H9 (cell line): ENCODE measurements around the gene RAB1B. TPM values are rescaled to one million over a fixed set of nuclear protein-coding genes. Genes with fewer than 3 reads are reported as not detected.
A peak's percentile ranks its signal among the peaks of the same experiment; 100 is the strongest.

Experiments used
- DNase-seq: peaks from one replicate; pipeline ENCODE4 v3.0.0-alpha.2; 2017
- H2AFZ ChIP-seq: one replicate; pipeline ENCODE4 v1.6.1; 2013; ENCODE audit warnings: mild to moderate bottlenecking, low read length, control low read depth, moderate library complexity
- H2AK5ac ChIP-seq: 2 replicates; pipeline ENCODE4 v1.6.1; 2013; ENCODE audit warnings: low read length, control low read depth, mixed read lengths; ENCODE audit not compliant: insufficient read length
- H2BK120ac ChIP-seq: one replicate; pipeline ENCODE4 v1.6.1; 2013; ENCODE audit warnings: low read depth, mild to moderate bottlenecking, low read length, control low read depth, inconsistent platforms; ENCODE audit not compliant: poor library complexity, severe bottlenecking
- H2BK12ac ChIP-seq: 2 replicates; pipeline ENCODE4 v1.6.1; 2013; ENCODE audit warnings: low read length, control low read depth, mixed read lengths, low read depth; ENCODE audit not compliant: insufficient read length
- H2BK15ac ChIP-seq: 2 replicates; pipeline ENCODE4 v1.6.1; 2013; ENCODE audit warnings: low read depth, low read length, control low read depth
- H2BK20ac ChIP-seq: one replicate; pipeline ENCODE4 v1.6.1; 2013; ENCODE audit warnings: low read depth, mild to moderate bottlenecking, low read length, control low read depth, inconsistent platforms; ENCODE audit not compliant: poor library complexity, severe bottlenecking
- H2BK5ac ChIP-seq: 2 replicates; pipeline ENCODE4 v1.6.1; 2013; ENCODE audit warnings: low read length, control low read depth, mixed read lengths; ENCODE audit not compliant: insufficient read length
- H3K14ac ChIP-seq: 2 replicates; pipeline ENCODE4 v1.6.1; 2013; ENCODE audit warnings: low read length, control low read depth; ENCODE audit not compliant: insufficient read depth
- H3K18ac ChIP-seq: 2 replicates; pipeline ENCODE4 v1.6.1; 2013; ENCODE audit warnings: low read depth, mild to moderate bottlenecking, mixed read lengths, low read length, control low read depth; ENCODE audit not compliant: insufficient read length
- H3K23ac ChIP-seq: 2 replicates; pipeline ENCODE4 v1.6.1; 2013; ENCODE audit warnings: low read length, control low read depth, mixed read lengths, low read depth; ENCODE audit not compliant: insufficient read length
- H3K23me2 ChIP-seq: 2 replicates; pipeline ENCODE4 v1.6.1; 2013; ENCODE audit warnings: low read depth, mild to moderate bottlenecking, mixed read lengths, low read length, control low read depth; ENCODE audit not compliant: insufficient read length, poor library complexity, severe bottlenecking
- H3K27ac ChIP-seq: 2 replicates; pipeline ENCODE4 v1.5.1; 2013; ENCODE audit warnings: low read length, control low read depth, mixed read lengths, low read depth; ENCODE audit not compliant: insufficient read length
- H3K27me3 ChIP-seq: 2 replicates; pipeline ENCODE4 v1.6.1; 2013; ENCODE audit warnings: low read length, control low read depth, inconsistent platforms; ENCODE audit not compliant: insufficient read depth
- H3K4ac ChIP-seq: 2 replicates; pipeline ENCODE4 v1.6.1; 2013; ENCODE audit warnings: low read depth, mild to moderate bottlenecking, control low read depth, inconsistent platforms, low read length, moderate library complexity
- H3K4me1 ChIP-seq: 2 replicates; pipeline ENCODE4 v1.6.1; 2013; ENCODE audit warnings: low read length, control low read depth, inconsistent platforms; ENCODE audit not compliant: insufficient read depth
- H3K4me2 ChIP-seq: 2 replicates; pipeline ENCODE4 v1.6.1; 2013; ENCODE audit warnings: low read length, control low read depth, mixed read lengths; ENCODE audit not compliant: insufficient read length, insufficient read depth
- H3K56ac ChIP-seq: 2 replicates; pipeline ENCODE4 v1.6.1; 2013; ENCODE audit warnings: low read depth, mild to moderate bottlenecking, mixed read lengths, low read length, control low read depth; ENCODE audit not compliant: insufficient read length
- H3K79me1 ChIP-seq: 2 replicates; pipeline ENCODE4 v1.6.1; 2013; ENCODE audit warnings: low read depth, mild to moderate bottlenecking, moderate library complexity, low read length, control low read depth, inconsistent platforms; ENCODE audit not compliant: insufficient read depth, poor library complexity, severe bottlenecking
- H3K79me2 ChIP-seq: 2 replicates; pipeline ENCODE4 v1.6.1; 2013; ENCODE audit warnings: low read length, control low read depth, inconsistent platforms; ENCODE audit not compliant: insufficient read depth
- H3K9ac ChIP-seq: 2 replicates; pipeline ENCODE4 v1.6.1; 2013; ENCODE audit warnings: low read length, control low read depth, mixed read lengths; ENCODE audit not compliant: insufficient read length; ENCODE audit errors: extremely low read depth
- H3K9me3 ChIP-seq: one replicate; pipeline ENCODE4 v1.6.1; 2013; ENCODE audit warnings: low read depth, low read length, inconsistent platforms; ENCODE audit not compliant: control insufficient read depth
- H3T11ph ChIP-seq: one replicate; pipeline ENCODE4 v1.6.1; 2013; ENCODE audit warnings: mild to moderate bottlenecking, low read length, control low read depth, inconsistent platforms
- H4K20me1 ChIP-seq: one replicate; pipeline ENCODE4 v1.6.1; 2013; ENCODE audit not compliant: control insufficient read depth, insufficient read length, insufficient read depth
- H4K5ac ChIP-seq: 2 replicates; pipeline ENCODE4 v1.6.1; 2013; ENCODE audit warnings: low read depth, mild to moderate bottlenecking, mixed read lengths, low read length, control low read depth; ENCODE audit not compliant: insufficient read length
- H4K8ac ChIP-seq: replicated peaks from 2 replicates; pipeline ENCODE4 v1.6.1; 2013; ENCODE audit warnings: low read length, control low read depth, mixed read lengths, low read depth; ENCODE audit not compliant: insufficient read length
- H4K91ac ChIP-seq: 2 replicates; pipeline ENCODE4 v1.6.1; 2013; ENCODE audit warnings: low read depth, mild to moderate bottlenecking, moderate library complexity, mixed read lengths, low read length, control low read depth; ENCODE audit not compliant: insufficient read length
- H3K27ac Mint-ChIP-seq, 3 experiments: 2 replicates in 2 of 3; 3 replicates in 1 of 3; pipeline ENCODE4 v1.8.0; 2020 to 2021; ENCODE audit warnings: mixed read lengths in 3 of 3, mild to moderate bottlenecking in 1 of 3, moderate library complexity in 1 of 3
- H3K27me3 Mint-ChIP-seq: 2 replicates; pipeline ENCODE4 v1.8.0; 2021; ENCODE audit warnings: low read depth, mild to moderate bottlenecking, moderate library complexity, mixed read lengths
- H3K36me3 Mint-ChIP-seq, 3 experiments: 2 replicates in 2 of 3; 3 replicates in 1 of 3; pipeline ENCODE4 v1.8.0; 2020 to 2021; ENCODE audit warnings: low read depth in 3 of 3, mixed read lengths in 3 of 3; ENCODE audit not compliant: insufficient read depth in 1 of 3
- H3K4me1 Mint-ChIP-seq, 2 experiments: 2 replicates each; pipeline ENCODE4 v1.8.0; 2020; ENCODE audit warnings: mixed read lengths in 2 of 2
- H3K4me3 Mint-ChIP-seq, 2 experiments: 2 replicates in 1 of 2; 3 replicates in 1 of 2; pipeline ENCODE4 v1.8.0; 2020 to 2021; ENCODE audit warnings: mild to moderate bottlenecking in 2 of 2, mixed read lengths in 2 of 2, moderate library complexity in 1 of 2
- H3K9me3 Mint-ChIP-seq, 2 experiments: 2 replicates in 1 of 2; 3 replicates in 1 of 2; pipeline ENCODE4 v1.8.0; 2020; ENCODE audit warnings: mild to moderate bottlenecking in 2 of 2, mixed read lengths in 2 of 2, moderate library complexity in 1 of 2
- WGBS: extraction: QIAGEN DNeasy Blood & Tissue Kit; methylation state at CpG from one replicate; pipeline ENCODE4 v1.1.7; 2013; ENCODE audit warnings: missing lambda C conversion rate, low lambda C conversion rate, mixed read lengths; ENCODE audit not compliant: insufficient read length; ENCODE audit errors: extremely low coverage; 5-methylcytosine and 5-hydroxymethylcytosine counted together
- total RNA-seq: library from RNA; stranded (reverse); gene quantifications from 2 replicates; pipeline ENCODE4 v1.2.1, GENCODE V29; 2021
- TF ChIP-seq, protein P1 (sequence below): fragments of 200-600 bp; sonication (generic); conservative IDR thresholded peaks from 3 replicates; pipeline ENCODE4 v1.8.0; 2021; ENCODE audit warnings: antibody characterized with exemption, mild to moderate bottlenecking

The RAB1B gene
- total RNA-seq, 1 experiment from 2014 or later = 118 TPM

DNA sequence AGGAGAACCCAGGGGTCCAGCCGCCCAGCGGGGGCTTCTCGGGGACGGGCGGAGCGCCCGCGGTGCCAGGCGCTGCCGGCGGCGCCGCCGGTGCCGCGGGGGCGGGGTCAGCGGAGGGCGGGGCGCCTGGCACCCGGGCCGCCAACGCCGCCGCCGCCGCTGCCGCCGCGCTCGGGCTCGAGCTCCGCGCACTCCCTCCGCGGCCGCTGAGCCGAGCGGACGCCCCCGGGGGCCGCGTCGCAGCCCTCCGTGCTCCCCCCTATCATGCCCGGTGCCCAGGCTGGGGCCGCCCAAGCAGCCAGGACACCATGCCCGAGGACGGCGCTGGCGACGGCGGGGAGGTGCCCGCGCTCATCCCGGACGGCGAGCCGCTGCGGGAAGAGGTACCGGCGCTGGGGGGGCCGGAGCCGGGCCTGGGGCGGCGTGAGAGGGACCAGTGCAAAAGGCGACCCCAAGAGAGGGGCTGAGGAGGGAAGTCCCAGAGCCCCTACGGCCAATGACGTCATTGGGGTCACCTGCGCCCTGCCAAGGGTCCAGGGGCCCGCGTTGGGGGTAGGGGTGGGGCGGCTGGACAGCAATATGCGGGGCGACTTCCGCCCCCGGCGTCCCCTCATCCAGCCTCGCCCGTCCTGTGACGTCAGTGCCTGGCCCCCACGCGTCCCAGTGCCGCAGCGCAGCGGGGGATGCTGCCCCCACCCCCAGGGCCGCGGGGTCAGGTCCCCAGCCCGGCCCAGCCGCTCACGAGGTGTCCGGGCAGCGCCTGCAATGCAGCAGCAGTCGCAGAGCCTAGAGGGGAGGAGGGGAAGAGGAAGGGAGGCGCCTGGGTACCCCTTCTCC lies 23.5 kb downstream of the RAB1B start, which contains the start of gene TMEM151A:
Gene TMEM151A (plus strand): TSS at position 189 of the 837 bp plus-strand sequence. CDS start 120 bp downstream, at position 309.
- Mint-ChIP-seq H3K27me3 (peaks cover 39% of the 10 kb centered on the region), H3K4me3 (peak within 1 kb of the TSS; percentile 86 to 91), H3K4me1 (peaks cover 18 to 29% of the 10 kb centered on the region in 2 experiments), H3K27ac (no peak within 1 kb of the TSS), H3K36me3 (peaks cover 0 to 2% (median 0%) of the 10 kb centered on the region in 3 experiments; a peak in 3 of 7 replicates), H3K9me3 (no peaks in the 10 kb centered on the region; a peak in 1 of 5 replicates)
- no peak within 1 kb of the TSS for H2AK5ac ChIP-seq
- H3K18ac ChIP-seq = no peak within 1 kb of the TSS
- no peak within 1 kb of the TSS for H2BK20ac ChIP-seq
- no peak within 1 kb of the TSS for H2BK15ac ChIP-seq
- H3K79me1 ChIP-seq = no peaks in the 10 kb centered on the region
- TF ChIP-seq, protein P1, sequence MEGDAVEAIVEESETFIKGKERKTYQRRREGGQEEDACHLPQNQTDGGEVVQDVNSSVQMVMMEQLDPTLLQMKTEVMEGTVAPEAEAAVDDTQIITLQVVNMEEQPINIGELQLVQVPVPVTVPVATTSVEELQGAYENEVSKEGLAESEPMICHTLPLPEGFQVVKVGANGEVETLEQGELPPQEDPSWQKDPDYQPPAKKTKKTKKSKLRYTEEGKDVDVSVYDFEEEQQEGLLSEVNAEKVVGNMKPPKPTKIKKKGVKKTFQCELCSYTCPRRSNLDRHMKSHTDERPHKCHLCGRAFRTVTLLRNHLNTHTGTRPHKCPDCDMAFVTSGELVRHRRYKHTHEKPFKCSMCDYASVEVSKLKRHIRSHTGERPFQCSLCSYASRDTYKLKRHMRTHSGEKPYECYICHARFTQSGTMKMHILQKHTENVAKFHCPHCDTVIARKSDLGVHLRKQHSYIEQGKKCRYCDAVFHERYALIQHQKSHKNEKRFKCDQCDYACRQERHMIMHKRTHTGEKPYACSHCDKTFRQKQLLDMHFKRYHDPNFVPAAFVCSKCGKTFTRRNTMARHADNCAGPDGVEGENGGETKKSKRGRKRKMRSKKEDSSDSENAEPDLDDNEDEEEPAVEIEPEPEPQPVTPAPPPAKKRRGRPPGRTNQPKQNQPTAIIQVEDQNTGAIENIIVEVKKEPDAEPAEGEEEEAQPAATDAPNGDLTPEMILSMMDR = no peak
- no peak within 1 kb of the TSS for H4K91ac ChIP-seq
- H3K4me1 ChIP-seq = peaks cover 6% of the 10 kb centered on the region
- H3K9ac ChIP-seq = no peak within 1 kb of the TSS
- WGBS = no CpG with 5 or more reads among the region's 95 CpGs
- H3K4ac ChIP-seq = no peak within 1 kb of the TSS
- peak within 1 kb of the TSS; percentile 3 for H3K4me2 ChIP-seq
- peaks cover 8% of the 10 kb centered on the region; the same call in 1 of the 2 replicates for H3K27me3 ChIP-seq
- H3K9me3 ChIP-seq = no peaks in the 10 kb centered on the region
- no peak within 1 kb of the TSS for H3T11ph ChIP-seq
- no peak for DNase-seq
- H3K23ac ChIP-seq = no peak within 1 kb of the TSS
- H2BK12ac ChIP-seq = no peak within 1 kb of the TSS
- no peak within 1 kb of the TSS for H3K27ac ChIP-seq
- no peak within 1 kb of the TSS for H2AFZ ChIP-seq
- peak within 1 kb of the TSS; percentile 12; the same call in 1 of the 2 replicates for H3K14ac ChIP-seq
- no peak within 1 kb of the TSS for H4K5ac ChIP-seq
- peaks cover 13% of the 10 kb centered on the region for H3K23me2 ChIP-seq
- H4K8ac ChIP-seq = no peak within 1 kb of the TSS
- no peaks in the 10 kb centered on the region for H4K20me1 ChIP-seq
- peaks cover 1% of the 10 kb centered on the region; the same call in 1 of the 2 replicates for H3K79me2 ChIP-seq
- no peak within 1 kb of the TSS for H3K56ac ChIP-seq
- H2BK120ac ChIP-seq = no peak within 1 kb of the TSS
- no peak within 1 kb of the TSS for H2BK5ac ChIP-seq
